Measurements from ENCODE around the gene DPH6.
"Not testable (repeated sequence)": the region's sequence is repeated elsewhere in the genome, so short reads cannot be mapped to it uniquely, and the experiment has no call there.

The DPH6 gene

DNA sequence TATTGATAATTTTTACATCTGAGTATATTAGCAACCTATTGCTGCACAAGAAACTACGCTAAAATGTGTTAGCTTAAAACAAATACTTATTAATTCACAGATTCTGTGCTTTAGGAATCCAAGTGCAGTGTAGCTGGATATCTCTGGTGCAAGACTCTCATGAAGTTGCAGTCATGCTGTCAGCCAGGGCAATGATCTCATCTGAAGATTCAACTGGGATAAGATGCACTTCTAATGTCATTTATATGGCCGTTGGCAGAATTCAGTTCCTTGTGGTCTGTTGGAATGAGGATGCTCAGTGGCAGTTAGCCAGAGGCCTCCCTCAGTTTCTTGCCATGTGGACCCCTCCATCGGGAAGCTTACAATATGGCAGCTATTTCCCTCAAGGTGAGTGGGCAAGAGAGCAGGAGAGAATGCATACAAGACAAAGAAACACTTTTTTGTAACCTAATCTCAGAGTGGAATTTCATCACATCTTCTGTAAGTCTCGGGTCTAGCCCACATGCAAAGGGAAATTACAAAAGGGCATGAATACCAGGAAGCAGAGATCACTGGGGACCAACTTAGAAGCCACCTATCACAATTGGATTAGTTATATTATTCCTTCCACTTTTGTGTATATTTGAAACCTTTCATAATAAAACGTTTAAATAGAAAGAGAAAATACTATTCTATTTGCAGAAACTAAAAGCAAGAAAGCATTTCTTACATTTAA is 61.6 kb downstream of the DPH6 start:
- DNase-seq: no peak

DNA sequence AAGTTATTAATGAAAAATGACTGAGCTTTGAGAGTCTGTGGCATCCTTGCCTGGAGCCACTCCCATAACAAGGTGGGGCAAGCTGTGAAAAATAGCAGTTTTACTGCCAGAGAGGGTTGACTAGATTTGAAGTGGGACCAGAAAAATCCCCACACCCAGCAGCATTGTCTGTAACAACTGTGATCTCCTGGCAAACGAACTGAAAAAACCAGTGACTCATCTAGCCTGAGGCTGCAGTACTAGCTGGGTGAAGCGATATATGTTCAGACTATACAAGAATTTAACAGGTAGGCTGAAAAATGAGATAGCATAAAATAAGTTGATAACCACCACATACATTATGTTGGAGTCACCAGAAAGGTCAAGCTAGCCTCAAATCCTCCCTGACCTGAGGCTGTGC is 64.0 kb downstream of the DPH6 start:
- DNase-seq: no peak

DNA sequence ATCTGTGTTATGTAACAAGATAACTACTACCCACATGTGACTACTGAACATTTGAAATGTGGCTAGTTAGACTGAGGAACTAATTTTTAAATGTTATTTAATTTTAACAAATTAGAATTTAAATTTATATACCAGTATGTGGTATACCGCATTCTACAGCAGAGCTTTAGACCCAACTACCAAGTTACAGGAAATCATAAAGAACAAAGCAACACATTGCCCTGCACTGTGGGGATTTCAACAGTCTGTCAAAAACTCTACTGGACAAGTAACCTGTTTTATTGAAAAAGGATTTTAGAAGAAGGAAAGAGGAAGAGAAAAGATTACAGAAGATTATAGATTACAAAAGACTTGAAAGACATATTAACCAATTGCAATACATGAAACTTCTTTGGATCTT is 64.9 kb downstream of the DPH6 start:
- DNase-seq: no peak

DNA sequence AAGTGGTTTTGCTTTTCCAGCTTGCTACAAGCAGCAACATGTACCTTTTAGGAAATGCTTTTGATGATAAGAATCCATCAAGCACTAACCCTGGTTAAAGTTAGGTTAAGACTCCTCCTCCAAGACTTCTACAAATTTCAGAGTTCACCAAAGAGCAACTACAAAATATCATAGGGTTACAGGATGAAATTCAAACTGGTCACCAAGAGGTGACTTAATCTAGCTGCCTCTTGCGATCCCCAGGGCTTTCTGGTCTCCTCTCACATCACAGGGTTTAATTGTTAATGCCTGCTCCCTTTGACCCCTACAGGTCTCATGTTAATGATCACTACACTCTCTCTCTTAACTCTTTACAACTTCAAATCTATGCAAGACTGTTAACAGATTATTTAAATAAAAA is 66.5 kb downstream of the DPH6 start:
- DNase-seq: no peak

DNA sequence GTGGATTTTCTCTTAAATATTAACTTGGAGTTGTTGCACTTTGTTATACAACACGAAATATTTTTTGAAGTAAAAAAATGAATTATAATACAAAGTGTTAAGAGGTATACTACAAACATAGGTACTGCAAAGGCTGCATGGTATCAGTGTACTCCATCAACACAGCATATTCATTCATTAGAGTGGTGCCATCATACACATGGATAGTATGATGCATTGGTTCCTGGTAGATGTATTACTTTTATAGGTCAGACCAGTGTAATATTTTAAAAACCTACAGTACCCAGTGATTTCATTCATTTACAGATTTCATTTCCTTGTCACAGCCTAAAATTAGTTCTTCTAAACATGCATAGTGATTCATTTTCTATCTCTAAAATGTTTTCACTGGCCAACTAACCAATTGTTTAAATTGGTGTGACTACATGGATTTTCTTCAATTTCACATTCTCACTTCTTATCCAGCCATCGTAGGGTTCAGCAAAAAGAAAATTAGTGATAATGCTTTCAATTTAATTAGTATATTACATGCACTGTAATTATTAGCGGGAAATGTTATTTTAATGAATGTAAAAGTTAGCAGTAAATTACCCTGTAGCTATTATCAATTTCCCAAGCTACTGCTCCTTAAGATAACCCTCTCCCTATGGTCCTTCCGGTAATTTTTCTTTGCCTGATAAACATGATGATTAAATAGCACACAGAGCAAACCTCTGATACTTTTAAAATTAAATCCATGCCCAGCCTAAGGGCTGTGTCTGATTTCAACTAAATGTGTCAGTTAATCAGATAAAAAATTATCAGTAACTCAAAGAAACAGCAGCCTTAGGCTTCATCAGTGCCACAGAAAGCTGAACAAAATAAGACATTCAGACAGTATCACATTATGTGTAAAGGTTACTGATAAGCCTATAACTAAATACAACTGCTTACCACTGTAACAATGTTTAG is 68.4 kb downstream of the DPH6 start:
- no peak for DNase-seq

DNA sequence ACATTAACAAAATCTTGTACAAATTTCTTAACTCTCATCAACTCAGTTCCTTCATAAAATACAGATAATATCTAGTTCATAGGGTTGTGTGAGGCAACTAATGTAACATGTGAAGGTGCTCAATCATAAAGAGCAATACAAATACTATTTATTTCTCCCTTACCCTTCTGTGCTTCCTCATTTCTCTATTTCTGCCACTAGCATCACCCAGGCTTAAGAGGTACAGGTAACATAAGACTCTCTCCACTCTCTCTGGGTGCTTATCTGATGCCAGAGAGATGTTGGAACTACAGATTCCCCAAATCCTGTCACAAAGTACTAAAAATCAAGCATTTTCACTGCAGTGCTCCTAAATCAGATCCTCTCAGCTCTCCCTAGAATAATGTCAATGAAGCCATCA is 74.9 kb downstream of the DPH6 start:
- DNase-seq: no peak

DNA sequence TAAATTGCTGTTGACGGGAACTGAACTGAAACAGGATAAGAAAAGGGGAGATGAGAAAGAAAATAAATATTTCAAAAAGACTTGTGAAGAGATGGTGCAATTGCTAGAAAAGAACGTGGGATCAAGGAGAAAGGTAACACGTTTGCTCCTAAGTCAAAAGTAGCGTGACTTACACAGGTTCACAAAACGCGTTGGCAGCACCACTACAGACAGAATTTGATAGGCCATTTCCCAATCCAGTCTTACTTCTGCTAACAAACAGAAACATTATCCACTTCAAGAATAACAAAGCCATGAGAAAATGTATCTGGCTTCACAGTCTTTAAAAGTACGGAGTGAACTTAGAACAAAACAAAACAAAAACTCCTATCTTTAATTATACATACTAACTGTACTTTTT is 75.5 kb downstream of the DPH6 start:
- DNase-seq: no peak

DNA sequence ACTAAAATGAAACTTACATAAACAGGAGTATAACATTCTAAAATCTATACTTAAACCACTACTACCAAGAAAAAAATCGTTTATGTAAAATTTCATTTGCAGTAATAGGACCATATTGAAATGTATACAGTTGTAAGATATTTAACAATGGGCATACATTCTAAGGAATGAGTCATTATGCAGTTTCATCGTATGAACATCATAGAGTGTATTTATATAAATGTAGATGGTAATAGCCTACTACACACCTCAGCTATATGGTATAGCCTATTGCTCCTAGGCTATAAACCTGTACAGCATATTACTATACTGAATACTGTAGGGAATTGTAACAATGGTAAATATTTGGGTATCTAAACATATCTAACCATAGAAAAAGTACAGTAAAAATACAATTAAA is 79.5 kb downstream of the DPH6 start:
- DNase-seq: no peak

DNA sequence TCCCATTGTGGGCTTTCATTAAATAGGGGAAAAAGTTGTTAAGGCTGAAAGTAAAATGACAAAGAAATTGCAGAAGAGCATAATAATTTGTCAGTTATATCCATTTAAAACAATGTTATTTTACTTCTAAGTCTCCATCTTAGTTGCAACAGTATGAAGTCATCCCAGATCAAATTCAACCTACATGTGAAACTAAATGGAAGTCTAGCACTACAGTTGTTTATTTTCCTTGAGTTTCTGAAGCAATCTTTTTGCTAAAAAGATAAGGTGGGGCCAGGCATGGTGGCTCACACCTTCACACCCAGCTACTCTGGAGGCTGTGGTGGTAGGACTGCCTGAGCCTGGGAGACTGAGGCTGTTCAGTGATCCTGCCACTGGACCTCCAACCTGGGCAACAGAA is 80.2 kb downstream of the DPH6 start:
- no peak for DNase-seq

DNA sequence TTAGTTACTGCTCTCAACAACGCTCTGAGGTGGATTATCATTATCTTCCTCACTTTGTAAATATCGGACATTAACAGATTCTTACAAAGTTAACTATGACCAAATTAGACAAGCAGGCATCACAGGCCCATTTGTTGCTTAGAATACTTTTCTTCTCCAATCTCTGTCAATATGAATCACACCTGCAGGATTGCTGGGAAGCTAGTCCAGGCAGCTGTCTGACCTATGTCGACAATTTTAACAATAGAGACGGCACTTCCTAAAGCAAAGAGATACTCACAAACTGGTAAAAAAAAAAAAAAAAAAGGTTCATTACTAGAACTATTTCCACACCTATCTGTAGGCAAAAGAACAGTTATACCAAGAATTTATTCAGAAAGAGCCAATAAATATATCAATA is 85.3 kb downstream of the DPH6 start:
- DNase-seq: no peak

DNA sequence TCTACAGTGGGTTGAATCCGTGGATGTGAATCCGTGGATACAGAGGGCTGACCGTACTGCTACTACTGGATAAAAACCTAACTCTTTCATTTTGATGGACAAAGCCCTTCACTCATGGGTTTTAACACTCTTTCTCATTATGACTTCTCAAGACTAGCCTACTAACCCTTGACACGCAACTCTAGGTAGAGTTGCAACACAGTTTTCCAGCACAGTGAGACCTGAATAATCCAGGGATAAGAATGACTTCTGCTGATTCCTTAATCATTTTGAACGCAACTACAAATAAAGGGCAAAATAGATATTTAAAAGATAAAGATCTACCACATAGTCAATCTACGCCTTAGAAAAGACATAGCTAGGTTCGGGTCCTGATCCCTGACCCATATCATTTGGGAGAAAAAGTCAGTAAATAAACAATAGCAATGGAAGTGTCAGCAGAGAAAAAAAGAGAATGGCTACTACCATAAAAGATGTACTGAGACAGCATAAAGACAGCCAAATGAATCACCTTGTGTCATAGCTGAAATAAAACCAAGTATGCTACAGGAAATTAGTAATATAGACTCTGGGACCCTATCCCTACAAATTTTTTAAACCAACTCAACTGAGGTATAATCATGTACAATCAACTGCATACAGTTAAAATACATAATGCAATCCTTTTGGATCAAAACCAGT is 87.6 kb downstream of the DPH6 start:
- no peak for DNase-seq

DNA sequence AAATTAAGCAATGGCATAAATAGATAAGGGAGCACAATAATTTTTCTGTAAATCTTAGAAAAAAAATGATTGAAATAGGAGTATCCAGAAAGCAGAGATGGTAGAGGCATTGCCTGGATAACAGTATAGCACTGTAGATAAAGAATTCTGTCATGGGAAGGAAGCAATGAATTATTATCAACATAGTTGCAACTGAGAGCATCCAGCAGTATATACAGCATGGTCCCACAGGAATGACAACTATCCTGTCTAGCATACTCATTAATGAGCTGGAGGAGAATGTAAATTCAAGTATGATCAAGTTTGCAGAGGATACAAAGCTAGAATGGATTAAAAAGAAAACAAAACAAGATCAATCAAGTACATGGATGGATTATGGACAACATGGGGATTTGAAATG is 90.8 kb downstream of the DPH6 start:
- DNase-seq: no peak

DNA sequence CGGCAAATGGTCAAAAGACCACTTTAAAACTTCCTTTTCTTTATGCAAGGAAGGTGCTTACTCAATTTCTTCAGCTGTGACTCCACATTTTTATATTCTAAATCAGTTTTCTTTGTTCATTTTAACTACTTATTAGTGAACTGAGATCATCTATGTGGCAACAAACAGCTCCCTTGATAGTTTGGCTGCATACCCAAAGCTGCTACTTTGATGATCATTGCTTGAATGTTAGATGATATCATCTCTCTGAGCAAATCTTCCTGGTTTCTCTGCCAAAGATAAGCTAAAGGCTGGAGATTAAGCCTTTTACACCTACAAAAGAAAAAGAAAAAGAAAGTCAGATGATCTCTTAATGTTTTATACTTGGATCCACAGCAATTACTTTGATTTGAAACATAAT is 95.5 kb downstream of the DPH6 start:
- no peak for DNase-seq

DNA sequence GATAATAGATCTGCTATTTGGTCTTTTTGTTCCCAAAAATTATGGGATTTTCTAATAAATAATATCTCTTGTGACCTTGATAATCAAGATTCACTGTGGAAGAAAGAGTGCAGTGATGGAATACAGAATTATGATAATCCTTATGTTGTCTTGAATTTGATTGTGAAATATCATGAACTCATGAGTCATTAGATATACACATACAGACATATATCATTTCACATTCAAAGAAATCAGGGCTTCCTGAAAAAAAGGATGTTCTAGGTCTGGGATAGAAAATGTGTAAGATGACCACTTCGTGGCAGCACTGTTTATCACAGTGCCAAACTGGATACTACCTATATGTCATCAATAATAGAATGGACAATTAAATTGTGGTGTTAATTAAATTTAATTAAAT is 97.7 kb downstream of the DPH6 start:
- no peak for DNase-seq

DNA sequence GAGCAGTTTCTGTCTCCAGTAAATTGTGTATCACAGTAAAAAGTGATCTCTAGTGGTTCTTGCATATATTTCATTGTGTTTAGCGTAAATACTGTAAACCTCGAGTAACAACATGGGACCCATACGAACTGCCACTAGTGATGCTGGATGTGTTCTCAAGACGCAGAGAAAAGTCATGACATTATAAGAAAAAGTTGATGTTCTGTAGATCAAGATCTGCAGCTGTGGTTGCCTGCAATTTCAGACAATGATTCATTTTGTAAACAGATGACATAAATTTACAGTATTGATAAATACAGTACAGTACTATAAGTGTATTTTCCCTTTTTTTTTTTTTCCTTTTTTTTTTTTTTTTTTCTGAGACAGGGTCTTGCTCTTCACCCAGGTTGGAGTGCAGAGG is 100.1 kb downstream of the DPH6 start:
- DNase-seq: no peak

DNA sequence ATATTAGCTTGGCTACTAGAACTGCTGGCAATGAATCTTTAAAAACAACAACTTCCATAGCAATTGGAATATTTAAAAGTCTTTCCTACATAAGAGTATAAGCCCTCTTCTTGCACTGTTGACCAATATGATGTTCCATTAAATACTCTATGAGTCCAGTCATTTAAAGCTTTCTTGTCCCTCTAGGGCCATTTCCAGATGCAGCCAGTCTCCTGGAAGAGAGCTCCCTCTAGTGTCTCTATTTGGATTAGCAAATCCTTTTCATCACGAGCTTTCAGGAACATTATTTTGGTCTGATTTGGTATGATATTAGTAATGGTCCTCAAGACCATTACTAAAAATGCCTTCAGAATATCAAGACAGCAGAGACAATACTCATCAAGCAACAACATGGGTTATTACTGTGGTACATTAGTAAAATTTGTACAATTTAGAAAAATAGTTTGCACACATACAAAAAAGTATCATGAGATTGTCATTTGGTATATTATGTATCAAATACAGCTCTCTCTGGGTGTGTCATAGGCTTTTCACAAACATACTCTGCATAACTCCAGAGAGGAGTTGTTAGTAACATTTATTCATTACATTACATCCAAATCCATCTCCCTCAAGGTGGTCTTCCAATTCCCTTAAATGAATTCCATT is 101.3 kb downstream of the DPH6 start:
- DNase-seq: no peak

DNA sequence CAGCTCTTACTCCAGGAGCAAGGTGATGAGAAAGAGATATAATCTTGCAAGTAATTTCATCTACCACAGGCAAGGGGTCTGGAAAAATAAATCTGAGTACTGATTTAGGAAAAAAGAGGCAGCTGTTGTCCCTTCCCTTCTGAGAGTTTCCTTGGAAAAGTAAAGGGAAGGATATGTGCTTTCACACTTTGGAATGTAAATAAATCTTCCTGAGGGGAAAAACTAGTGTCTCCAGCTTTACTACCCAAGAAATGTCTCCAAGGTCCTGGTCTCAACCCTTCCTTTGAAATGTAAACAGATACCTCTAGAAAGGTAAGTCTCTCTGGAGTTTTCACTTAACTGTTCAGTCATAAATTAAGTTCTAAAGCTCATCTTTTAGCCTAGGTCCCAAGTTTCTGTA is 102.6 kb downstream of the DPH6 start:
- DNase-seq: no peak

DNA sequence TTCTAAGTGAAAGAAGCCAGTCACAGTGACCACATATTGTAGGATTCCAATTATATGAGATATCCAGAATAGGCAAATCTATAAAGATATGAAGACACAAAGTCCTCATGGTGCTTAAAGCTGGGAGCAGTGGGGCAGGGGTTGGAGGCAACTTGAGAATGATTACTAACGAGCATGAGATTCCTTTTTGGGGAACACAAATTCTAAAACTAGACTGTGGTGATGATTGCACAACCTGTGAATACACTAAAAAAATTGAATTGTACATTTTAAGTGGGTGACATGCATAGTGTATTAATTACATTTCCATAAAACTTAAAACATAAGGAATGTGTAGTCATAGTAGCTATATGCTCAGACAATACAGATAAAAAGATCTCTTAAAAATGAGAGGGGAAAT is 103.2 kb downstream of the DPH6 start:
- no peak for DNase-seq

DNA sequence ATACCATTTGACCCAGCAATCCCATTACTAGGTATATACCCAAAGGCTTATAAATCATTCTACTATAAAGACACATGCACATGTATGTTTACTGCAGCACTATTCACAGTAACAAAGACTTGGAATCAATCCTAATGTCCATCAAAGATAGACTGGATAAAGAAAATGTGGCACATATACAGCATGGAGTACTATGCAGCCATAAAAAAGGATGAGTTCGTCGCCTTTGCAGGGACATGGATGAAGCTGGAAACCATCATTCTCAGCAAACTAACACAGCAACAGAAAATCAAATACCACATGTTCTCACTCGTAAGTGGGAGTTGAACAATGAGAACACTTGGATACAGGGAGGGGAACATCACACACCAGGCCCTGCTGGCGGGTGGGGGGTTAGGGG is 104.7 kb downstream of the DPH6 start:
- DNase-seq: not testable (repeated sequence)

DNA sequence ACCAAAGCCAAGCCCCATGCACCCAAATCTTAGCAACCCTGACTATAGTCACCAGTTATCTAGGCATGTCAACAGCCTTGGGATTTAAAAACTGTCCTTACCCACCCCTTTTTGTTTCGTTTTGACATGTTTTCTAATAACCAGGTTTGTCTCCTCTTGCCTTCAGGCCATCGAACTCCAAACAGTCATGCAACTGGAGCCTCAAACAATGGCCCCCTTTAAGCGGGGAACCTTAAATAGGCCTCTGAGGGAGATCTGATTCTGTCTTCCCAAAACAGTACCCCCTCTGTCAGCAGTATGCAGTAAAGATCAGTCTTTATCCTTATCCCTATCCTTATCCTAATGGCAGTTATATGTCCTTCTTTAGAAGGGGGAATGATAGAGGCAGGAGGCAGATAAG is 105.7 kb downstream of the DPH6 start:
- no peak for DNase-seq

DNA sequence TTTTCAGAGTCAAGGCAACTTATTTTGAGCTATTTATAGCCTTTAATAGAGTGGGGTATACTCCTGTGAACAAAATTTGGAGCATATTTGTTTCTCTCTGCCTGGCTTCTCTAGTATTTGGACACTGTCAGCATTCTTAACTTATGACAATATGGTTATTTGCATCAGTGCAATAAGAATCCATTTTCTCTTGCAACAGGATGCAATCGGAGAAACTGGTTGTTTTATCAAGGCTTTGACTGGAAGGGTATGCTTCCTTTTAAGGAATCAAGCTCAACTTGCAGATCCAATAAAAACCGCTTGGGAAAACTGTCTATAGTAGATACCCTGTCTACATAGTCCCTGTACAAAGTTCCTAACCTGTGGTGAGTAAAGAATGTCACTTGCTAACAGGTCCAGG is 106.7 kb downstream of the DPH6 start:
- DNase-seq: no peak

DNA sequence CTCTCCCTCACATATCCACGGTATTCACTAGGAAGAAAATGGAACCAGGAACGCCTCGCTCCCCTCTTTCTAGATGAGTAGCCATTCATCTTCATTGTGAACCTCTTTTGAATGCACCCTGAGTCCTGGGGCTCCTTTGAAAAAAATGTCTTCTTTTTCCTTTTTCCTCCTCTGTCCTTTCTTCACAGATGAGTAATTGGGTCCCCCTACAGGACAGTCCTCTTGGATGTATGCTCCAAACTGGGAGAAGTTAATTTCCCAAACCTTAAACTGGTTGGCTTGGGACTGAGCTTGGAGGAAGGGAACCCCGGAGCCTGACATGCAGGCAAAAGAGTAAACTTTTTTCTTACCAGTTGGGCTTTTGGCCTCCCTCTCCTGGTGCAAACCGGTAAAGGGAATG is 108.8 kb downstream of the DPH6 start:
- no peak for DNase-seq

DNA sequence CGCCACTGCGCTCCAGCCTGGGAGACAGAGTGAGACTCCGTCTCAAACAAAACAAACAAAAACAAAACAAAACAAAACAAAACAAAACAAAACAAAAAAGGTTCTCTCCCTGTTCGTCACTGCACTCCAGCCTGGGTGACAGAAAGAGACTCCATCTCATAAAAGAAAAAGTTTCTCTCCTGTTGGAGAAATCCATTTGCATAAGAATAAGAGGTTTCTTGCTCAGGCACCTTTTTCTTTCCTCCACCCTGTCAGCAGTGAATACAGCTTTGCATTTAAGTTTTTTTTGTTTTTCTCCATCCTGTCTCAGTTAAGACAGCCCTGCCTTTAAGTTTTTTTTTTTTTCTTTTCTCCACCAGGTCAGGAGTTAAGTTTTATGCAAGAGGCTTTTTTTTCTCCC is 109.5 kb downstream of the DPH6 start:
- no peak for DNase-seq
